ENCODE measurements around the gene OGDHL.
"Not testable (repeated sequence)": the region's sequence is repeated elsewhere in the genome, so short reads cannot be mapped to it uniquely, and the experiment has no call there.

Gene OGDHL

DNA sequence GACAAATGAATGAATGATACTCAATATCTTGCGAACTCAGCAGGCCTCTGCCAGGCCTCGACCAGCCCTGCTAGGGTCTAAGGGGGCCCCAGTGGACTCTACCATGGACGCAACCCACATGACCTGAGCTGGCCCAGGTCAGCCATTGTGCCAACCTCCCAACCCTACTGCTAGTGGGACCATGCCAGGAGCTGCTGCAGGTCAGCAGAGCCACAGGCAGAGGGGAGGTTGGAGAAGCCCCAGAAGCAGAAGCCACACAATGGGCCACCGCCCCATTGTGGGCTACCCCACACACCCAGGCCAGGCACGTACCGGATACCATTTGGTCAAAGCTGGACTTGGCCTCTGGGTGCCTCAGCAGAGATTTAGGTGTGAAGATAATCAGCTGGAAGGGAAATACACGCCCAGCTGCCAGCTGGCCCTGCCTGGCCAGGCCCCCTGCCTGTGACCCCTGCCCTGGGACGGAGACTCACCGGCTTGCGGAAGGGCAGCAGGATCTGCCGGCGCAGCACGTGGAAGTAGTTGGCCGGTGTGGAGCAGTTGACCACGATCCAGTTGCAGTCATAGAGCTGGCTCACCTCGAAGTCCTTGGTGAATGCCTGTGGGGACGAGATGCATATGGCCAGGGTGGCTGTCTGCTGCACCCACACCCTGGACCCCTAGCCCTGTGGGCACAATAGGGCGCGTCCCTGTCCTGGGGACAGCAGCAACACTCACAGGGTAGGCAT, 24.5 kb downstream of the OGDHL start:
- DNase-seq: no peak

GRCh38 chr10:49736564-49737113, 25.5 kb downstream of the OGDHL start:
- DNase-seq: no peak

DNA sequence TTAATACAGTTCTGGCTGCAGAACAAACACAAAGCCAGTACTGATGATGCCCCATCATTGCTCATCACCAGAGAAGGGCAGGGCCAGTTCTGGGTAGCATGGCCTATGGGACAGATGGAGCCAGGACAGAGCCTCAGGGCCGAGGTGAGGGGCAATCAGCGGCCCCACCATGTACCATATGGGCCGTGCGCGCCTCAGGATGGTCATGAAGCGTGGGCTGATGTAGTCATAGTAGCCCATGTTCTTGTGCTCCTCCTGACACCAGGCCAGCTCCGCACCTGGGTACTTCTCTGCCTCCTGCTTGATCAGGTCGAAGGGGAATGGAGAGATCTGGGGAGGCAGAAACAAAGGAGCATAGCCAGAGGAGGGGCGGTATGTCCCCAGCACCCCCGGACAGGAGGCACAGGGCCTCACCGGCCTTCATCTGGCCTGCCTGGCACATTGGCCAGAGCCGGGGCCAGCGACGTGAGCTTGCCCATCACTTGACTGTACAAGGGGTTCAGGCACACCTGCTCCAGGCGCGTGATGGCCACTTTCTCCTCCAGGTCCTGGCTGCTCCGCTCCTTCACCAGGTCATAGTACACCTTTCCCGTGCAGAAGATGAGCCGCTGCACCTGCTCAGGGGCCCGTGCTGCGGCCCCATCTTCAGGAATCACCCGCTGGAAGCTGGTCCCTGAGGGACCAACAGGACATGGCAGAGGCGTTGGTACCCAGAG, 26.1 kb downstream of the OGDHL start:
- DNase-seq: no peak

GRCh38 chr10:49735161-49735560, 27.0 kb downstream of the OGDHL start:
- DNase-seq: no peak

DNA sequence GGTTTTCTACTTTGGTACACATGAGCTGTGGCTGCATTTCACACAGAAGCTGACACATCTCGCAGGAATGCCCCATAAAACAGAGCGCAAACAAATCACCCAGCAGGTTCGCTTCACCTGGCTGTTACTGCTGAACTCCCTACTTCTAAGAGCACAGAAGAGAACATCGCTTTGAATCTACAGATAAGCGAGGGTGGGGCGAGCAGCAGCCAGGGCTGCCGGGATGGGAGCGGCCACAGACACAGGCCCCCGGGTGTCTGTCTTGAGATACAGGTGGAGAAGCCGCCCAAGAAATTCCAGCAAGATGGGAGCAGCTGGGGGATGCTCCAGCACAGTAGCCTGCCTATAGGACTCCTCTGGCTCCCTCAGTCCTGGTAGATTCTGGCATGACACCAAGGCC, 27.4 kb downstream of the OGDHL start:
- no peak for DNase-seq

DNA sequence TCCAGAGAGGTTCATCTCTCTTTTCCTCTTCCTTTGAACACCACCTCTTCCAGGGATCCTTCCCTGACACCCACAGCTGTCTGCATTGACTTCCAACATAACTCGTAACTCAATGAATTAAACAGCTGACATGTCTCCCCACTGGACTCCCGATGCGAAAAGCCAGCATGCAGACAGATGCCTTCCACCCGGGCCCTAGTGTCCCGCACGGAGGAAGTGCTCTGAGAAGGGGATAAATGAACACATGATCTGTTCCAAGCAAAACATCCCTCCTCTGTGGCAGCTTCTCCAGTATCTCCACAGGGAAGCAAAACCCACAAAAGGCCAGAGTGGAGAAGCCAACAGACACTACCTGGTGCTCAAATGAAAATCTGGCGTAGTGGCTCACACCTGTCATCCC, 28.3 kb downstream of the OGDHL start:
- no peak for DNase-seq

- DNase-seq: no peak
These were observed 35.5 kb downstream of the OGDHL start for GRCh38 chr10:49726593-49726992.

DNA sequence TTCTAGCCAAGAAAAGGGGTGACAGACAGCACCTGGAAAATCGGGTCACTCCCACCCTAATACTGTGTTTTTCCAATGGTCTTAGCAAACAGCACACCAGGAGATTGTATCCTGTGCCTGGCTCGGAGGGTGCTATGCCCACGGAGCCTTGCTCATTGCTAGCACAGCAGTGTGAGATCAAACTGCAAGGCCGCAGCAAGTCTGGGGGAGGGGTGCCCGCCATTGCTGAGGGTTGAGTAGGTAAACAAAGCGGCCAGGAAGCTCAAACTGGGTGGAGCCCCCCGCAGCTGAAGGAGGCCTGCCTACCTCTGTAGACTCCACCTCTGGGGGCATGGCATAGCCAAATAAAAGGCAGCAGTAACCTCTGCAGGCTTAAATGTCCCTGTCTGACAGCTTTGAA, 47.0 kb downstream of the OGDHL start:
- DNase-seq: not testable (repeated sequence)

GRCh38 chr10:49713266-49713665, 48.9 kb downstream of the OGDHL start:
- no peak for DNase-seq

- no peak for DNase-seq
These were observed 50.6 kb downstream of the OGDHL start for GRCh38 chr10:49711481-49711880.

- DNase-seq: no peak
These were observed 51.2 kb downstream of the OGDHL start for GRCh38 chr10:49710966-49711365.

DNA sequence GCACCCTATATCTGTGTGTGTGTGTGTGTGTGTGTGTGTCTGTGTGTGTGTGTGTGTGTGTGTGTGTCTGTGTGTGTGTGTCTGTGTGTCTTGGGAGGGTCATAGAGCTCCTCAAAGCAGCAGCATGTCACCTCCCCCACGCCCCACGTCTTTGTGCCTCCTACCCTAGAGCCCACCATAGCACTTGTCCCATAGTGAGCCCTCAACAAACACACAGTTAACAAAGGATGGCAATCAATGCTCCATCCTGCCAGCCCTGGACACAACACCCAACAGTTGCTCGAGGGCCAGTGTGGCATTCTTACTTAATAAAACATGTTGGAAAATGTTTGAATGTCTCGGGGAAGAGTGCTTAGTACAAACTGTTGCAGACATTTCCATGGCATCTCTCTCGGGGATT, 52.2 kb downstream of the OGDHL start:
- no peak for DNase-seq

- no peak for DNase-seq
These were observed 54.5 kb downstream of the OGDHL start for GRCh38 chr10:49707585-49707984.

DNA sequence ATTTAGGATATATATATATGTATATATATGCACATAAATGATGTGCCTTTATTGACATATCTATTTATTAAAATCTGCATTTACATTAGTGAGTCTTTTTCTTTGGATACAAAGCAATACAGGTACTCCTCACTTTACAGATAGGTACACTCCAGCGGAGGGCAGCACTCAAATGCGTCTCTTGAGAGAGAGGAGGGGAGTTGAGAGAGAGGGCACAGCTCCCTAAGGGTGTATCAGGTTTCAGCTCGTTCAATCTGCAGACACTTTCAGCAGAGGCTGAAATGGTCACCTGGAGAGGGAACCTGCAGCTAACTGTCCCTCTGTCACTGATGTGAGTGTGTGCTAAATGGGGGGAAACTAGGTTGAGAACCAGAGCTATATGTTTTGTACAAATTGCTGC, 61.1 kb downstream of the OGDHL start:
- no peak for DNase-seq

- DNase-seq: no peak
These were observed 61.9 kb downstream of the OGDHL start for GRCh38 chr10:49700211-49700610.

DNA sequence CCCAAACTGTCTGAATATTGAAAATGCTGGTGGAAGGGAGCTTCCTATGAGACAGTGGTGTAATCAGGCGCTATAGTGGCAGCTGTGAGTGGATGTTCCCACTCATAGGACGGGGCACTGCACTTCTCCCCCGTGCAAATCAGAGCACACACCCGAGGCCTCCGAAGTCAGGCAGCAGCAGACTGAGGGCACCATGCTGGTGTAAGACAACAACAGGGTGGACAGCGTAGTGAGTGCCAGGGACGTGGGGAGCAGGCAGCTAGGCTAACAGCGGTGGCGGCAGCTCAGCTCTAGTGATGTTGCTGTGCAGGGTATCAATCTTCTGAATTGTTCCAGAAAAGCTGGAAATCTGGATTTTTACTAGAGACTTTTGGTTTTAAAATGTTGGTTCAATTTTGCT, 63.4 kb downstream of the OGDHL start:
- no peak for DNase-seq

DNA sequence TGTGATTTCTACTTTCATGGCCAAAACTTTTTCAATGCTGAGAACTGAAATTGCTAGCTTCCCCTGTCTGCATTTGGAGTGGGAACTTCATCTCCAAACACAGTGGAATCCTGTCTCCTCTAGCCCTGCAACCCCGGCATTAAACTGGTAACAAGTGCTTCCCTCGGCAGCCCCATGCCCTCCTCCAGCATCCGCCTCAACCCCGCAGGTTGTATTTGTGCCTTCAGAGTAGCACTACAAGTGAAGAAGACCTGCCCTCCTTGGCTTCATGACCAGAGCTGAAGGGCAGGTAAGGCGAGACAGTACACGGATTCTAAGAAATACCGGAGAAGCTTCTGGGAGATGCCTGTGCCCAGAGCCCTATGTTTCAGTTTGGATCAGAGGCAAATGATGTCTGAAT, 65.8 kb downstream of the OGDHL start:
- DNase-seq: no peak

DNA sequence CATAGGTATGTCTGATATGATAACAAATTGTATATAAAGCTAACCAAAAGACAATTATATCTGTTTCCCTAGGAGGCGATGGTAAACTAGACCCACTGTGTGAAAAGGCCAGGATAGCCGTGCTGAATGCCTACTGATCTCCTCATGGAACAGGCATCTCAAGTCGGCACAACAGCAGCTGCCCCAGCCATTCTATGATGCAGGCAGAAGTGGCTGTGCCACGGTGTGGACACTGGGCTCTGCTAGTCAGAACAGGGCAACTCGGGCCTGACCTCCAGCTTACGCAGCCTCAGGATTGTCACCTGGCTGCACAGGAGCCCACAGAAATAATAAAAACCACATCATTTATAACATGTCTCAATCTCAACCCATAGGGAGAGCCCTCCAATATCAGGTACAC, 67.7 kb downstream of the OGDHL start:
- DNase-seq: no peak

DNA sequence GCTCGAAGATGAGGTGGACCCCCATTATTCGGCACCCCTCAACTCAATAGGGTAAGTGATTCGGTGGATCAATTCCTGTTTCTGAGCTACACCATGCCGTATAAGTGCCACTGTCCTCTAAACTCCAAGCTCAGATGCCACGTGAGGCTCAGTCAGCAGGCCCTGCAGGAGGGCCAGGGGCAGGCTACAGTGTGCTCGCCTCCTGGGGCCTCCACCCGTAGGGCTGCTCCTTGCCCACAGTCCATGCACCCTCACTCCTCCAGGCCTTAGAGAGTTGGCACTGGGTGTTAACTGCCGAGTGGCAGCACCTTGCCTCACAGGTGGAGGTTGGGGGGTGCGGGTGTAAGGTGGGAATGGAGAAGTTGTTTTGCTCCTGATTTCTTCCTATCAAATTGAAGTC, 70.5 kb downstream of the OGDHL start:
- DNase-seq: no peak

- DNase-seq: no peak
These were observed 71.3 kb downstream of the OGDHL start for GRCh38 chr10:49690698-49691356.

DNA sequence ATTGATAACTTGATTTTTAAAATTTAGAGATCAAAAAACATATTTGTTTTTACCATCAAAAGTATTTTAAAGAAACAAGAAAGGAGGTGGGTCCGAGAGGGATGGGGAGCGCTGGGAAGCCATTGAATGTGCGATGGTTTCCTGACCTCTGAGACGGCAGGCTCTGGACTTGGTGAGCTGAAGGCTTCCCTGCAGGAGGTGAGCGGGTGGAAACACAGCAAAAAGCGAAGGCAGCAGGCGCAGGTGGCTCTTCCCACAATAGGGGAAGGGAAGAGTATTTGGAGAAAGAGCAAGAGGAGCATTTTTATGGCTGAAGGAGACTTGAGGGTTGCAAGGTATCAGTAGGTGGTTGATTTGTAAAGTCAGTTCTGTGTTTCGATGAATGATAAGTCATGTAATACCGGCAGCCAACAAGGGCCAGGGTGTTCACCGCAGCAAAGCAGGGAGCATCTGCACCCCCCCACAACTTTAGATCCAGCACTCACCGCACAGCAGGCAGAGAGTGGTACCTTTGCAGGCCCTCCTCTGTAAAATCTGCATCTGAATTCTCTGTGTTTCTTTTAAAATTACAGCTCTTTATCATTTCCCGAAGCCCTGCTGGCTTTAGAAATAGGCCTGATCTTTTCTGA, 72.1 kb downstream of the OGDHL start:
- no peak for DNase-seq

GRCh38 chr10:49688920-49689319, 73.2 kb downstream of the OGDHL start:
- DNase-seq: no peak

DNA sequence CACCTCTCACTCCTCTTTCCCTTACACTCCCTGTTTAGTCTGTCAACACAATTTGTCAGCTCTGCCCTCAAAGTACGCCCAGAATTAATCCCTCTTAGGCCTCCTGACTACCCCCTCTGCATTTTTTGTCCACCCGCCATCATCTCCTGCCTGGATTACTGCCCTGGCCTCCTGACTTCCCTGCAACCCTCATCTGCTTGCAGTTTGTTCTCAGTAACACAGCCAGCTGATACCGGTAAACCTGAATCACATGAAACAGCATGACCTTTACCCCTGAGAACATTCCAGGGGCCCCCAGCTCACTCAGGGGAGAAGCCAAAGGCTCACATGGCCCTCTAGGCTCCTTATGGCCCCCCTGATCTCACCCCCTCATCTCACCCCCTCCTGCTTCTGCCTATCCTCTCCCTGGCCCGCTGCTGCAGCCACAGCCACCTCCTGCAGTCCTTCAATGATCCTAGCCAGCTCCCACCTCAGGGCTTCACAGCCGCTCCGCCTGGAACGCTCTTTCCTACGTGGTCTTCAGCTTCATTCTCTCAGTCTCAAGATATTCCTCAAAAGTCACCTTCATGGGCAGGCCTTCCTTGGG, 73.8 kb downstream of the OGDHL start:
- DNase-seq: no peak

All from GF-D8 (cell line).